Hematopoietic multipotent progenitor cell treated with erythropoietin and hydrocortisone succinate and interleukin-3 and kit ligand, for 6 days (in vitro differentiated cells): ENCODE measurements around the gene P4HA2.

Experiments used
- DNase-seq: peaks from one replicate; pipeline ENCODE4 v3.0.0-alpha.2; 2015

The P4HA2 gene

GRCh38 chr5:132221781-132222648 is 5.6 kb downstream of the P4HA2 start:
- no peak for DNase-seq

- DNase-seq: no peak
Observed at GRCh38 chr5:132220491-132220890, 7.2 kb downstream of the P4HA2 start.

- no peak for DNase-seq
Observed at GRCh38 chr5:132219981-132220380, 7.7 kb downstream of the P4HA2 start.

- no peak for DNase-seq
Observed at GRCh38 chr5:132219289-132219970, 8.2 kb downstream of the P4HA2 start.

- no peak for DNase-seq
Observed at GRCh38 chr5:132218321-132218720, 9.3 kb downstream of the P4HA2 start.

GRCh38 chr5:132215329-132215728 is 12.3 kb downstream of the P4HA2 start:
- DNase-seq: no peak

- DNase-seq: no peak
Observed at GRCh38 chr5:132214491-132214890, 13.2 kb downstream of the P4HA2 start.

- no peak for DNase-seq
Observed at GRCh38 chr5:132213666-132214065, 14.0 kb downstream of the P4HA2 start.

- no peak for DNase-seq
Observed at GRCh38 chr5:132211787-132212186, 15.9 kb downstream of the P4HA2 start.

GRCh38 chr5:132210944-132211343 is 16.7 kb downstream of the P4HA2 start:
- no peak for DNase-seq

GRCh38 chr5:132209901-132210545 is 17.6 kb downstream of the P4HA2 start:
- DNase-seq: no peak

- no peak for DNase-seq
Observed at GRCh38 chr5:132209131-132209530, 18.5 kb downstream of the P4HA2 start.

GRCh38 chr5:132207778-132208177 is 19.9 kb downstream of the P4HA2 start:
- DNase-seq: no peak

GRCh38 chr5:132206782-132207181 is 20.9 kb downstream of the P4HA2 start:
- DNase-seq: no peak

GRCh38 chr5:132205385-132206125 is 22.1 kb downstream of the P4HA2 start:
- no peak for DNase-seq

GRCh38 chr5:132204371-132205135 is 23.1 kb downstream of the P4HA2 start:
- DNase-seq: no peak

GRCh38 chr5:132203916-132204315 is 23.7 kb downstream of the P4HA2 start:
- no peak for DNase-seq

GRCh38 chr5:132203464-132203818 is 24.2 kb downstream of the P4HA2 start:
- no peak for DNase-seq

- no peak for DNase-seq
Observed at GRCh38 chr5:132202711-132203463, 24.8 kb downstream of the P4HA2 start.

- no peak for DNase-seq
Observed at GRCh38 chr5:132199116-132199680, 28.5 kb downstream of the P4HA2 start.

GRCh38 chr5:132198571-132198970 is 29.1 kb downstream of the P4HA2 start:
- DNase-seq: no peak
